CD4-positive, alpha-beta T cell treated with Interleukin-15 for 1 hour (primary cell): ENCODE results near the gene CASP1.
"Not testable (repeated sequence)": the region's sequence is repeated elsewhere in the genome, so short reads cannot be mapped to it uniquely, and the experiment has no call there.

Experiments
- DNase-seq: peaks from one replicate; pipeline ENCODE4 v3.0.0-alpha.2; 2020

The CASP1 gene

DNA sequence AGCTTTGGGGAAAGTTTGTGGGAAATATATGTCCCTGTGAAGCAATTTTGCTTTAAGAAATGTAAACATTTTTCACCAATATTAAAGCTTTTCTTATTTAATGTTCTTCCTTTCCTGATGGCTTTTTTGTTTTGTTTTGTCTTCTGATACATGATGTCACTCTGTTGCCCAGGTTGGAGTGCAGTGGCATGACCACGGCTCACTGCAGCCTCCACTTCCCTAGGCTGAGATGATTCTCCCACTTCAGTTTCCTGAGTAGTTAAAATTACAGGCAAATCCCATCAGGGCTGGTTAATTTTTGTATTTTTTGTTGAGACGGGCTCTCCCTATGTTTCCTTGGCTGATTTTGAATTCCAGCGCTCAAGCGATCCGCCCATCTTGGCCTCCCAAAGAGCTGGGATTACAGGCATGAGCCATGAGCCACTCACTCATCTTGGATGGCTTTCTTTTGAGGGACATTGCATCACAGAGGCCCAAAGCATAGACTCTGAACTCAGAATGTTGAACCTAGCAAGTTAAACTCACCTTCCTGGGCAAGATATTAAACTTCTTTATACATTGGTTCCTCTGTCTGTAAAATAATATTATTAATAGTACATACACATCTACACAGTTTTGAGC lies 10.8 kb upstream of the CASP1 start:
- no peak for DNase-seq

GRCh38 chr11:105044557-105045524 lies 9.9 kb upstream of the CASP1 start, which contains the start of gene CARD16:
TSS of gene CARD16 (minus strand) at chr11:105045335. CDS start at chr11:105045297, 38 bp downstream.
- DNase-seq = peak; percentile 44

- no peak for DNase-seq
These were observed 7.2 kb upstream of the CASP1 start for GRCh38 chr11:105042178-105042577.

- no peak for DNase-seq
These were observed 5.8 kb upstream of the CASP1 start for GRCh38 chr11:105040703-105041102.

DNA sequence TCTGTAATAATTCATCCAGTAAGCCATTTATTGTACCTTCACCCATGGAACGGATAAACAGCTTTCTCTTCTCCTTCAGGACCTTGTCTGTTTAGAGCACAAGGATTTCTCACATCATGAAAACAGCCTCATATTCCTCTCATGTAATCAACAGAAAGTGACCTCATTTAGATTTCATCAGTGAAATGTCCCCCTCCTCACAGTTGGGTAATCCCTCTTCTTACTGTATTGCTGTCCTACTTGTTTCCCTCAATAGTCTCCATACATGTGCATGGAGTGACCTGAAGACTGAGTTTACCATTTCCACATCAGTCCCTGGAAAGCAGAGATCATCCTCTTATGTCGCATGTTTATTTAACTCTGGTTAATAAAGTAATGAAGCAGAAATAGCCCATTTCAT lies 556 bp downstream of the CASP1 start:
- not testable (repeated sequence) for DNase-seq

GRCh38 chr11:105033781-105034180 lies 1.2 kb downstream of the CASP1 start:
- no peak for DNase-seq

DNA sequence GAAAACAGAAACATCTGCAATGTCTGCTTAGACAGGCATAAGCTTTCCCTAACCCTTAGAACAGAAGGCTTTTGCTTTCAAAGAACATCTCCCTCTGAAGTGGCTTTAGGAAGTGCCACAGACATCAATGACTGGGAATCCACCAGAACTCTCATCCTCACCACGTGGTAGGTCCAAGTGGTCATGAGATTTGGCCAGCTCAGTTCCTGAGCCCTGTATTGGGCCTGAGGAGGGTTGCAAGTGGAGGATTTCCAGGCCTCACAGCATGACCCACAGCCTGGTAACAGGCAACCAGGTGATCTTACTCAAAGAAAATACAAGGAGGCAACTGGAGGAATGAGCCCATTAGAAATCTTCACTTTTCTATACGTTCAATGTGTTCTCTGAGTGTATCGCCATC lies 1.6 kb downstream of the CASP1 start:
- peak; percentile 49 for DNase-seq

GRCh38 chr11:105032495-105032894 lies 2.4 kb downstream of the CASP1 start:
- DNase-seq = no peak

DNA sequence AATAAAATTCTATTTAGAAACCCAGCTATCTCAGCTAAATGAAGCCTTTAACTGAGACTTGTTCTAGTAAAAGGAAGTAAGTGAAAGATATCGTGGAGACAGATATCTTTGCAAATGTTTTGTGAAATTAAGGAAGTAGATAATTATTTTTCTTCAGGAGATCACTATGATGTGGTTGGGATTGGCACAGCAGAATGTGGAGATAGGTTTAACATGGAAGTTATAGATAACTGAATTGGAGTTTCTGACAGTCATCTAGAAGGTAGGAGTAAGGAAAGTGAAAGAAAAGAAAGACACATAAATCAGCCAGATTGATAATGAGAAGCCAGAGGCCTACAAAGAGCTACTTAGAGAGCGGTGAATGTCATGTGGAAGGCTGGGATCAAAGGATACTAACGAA lies 7.3 kb downstream of the CASP1 start:
- DNase-seq = no peak

- DNase-seq = no peak
These were observed 10.6 kb downstream of the CASP1 start for GRCh38 chr11:105024394-105024793.

DNA sequence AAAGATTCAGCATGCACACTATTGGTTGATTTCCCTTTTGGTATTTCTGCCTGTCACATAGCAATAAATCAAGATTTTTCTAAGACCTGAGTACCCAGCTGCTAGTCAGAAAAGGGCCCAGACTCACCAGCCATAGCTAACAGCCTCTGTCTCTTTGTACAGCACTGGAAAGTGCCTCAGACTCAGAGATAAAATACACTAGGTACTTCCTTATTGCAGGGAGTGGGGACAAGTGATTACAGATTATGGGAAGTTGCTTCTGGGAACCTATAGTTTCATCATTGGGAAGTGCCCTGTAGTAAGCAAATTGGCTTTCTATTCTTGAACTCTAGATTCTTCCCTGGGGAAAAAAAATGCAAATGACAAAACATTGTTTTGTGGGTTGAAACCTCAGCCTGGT lies 11.9 kb downstream of the CASP1 start, which contains the start of gene CASP5:
CASP5 (minus strand) TSS at position 166 of the 400 bp plus-strand sequence; CDS start at position 134, 32 bp downstream.
- DNase-seq = no peak

DNA sequence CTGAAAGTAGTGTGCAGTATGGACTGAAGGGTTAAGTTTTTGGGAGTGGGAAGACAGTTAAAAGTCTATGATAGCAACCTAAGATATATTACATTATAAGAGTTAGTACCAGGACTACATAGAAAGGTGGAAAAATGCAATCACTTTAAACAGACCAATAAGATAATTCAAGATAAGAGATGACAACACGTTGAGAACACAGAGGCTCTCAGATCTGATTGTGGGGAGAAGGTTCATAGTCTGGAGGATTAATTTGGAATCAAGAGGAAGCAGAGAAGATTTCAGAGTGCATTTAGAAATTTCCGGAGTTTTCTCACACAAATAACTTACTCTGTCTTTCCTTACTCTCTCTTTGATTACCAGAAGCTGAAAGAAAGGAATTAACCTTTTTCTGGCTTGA lies 12.4 kb downstream of the CASP1 start:
- no peak for DNase-seq

GRCh38 chr11:105007463-105007862 lies 27.5 kb downstream of the CASP1 start:
- DNase-seq = no peak

GRCh38 chr11:105005451-105005845 lies 29.5 kb downstream of the CASP1 start:
- no peak for DNase-seq

- DNase-seq = no peak
These were observed 30.9 kb downstream of the CASP1 start for GRCh38 chr11:105004021-105004420.

DNA sequence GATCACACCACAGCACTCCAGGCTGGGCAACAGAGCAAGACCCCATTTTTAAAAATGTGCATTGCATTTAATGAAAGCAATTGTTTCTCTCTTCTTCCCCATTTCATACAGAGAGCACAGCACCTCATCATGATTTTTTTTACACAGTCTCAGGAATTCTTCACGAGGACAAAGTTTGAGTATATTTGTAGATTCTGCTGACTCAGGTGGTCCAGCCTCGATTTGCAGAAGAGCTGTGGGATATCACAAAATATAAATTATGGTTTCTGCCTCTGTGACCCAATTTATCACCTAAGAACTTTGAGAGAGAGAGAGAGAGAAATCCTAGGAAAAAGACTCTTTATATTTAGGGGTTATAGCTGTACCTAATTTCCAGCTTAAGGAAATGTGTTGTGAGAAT lies 31.8 kb downstream of the CASP1 start:
- no peak for DNase-seq

DNA sequence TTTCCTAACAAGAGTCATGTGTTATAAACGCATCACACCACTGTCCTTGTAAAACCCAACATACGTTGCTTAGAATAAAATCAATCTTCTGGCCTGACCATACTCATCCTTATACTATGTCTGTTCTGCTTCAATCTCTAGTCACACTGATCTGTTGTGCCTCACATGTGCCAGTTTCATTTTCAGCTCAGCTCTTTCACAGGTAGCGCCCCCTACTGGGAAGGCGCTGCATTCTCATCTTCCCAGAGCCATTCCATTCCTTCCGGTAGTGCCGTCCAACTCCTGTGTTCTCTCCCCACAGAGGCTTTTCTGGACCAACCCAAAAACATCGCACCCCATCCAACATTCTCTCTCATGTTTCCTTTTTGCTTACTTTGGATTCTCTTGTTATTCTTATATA lies 34.1 kb downstream of the CASP1 start:
- peak; percentile 42 for DNase-seq

GRCh38 chr11:105000167-105000566 lies 34.8 kb downstream of the CASP1 start:
- no peak for DNase-seq

- DNase-seq = no peak
These were observed 35.2 kb downstream of the CASP1 start for GRCh38 chr11:104999721-105000120.

DNA sequence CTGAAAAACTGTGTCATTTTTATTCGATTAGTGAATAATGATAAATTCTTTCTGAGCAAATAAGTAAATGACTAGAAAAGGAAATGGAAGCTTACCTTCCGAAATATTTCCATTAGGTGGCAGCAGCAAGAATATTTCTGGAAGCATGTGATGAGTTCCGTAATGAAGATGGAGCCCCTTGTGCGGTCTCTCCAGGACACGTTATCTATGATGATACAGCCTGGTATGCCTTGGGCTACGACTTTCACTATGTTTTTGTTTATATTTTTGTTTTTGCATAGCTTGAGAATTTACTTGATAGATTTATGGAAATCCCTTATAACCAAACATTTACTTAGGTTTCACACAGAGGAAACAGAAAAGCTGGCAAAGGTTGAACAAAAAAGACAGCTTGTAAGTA lies 37.7 kb downstream of the CASP1 start:
- DNase-seq = no peak

DNA sequence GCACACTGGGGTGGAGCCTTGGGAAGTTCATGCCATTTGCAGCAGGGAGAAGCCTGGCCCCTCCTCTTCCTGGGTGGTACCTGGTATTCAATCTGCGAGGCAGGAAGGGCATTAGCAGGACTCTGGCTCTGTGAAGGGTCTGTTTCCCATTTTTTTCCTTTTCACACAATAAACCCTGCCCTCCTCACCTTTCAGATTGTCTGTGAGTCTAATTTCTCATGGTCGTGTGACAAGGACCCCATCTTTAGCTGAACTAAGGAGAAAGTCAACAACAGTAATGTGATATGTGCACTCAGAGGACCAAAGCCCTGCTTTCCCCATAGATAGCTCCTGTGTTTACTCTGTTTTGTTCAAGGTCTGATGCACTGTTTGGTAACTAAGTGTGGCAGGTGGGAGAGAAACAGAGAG lies 39.9 kb downstream of the CASP1 start:
- DNase-seq = no peak

GRCh38 chr11:104992781-104993180 lies 42.2 kb downstream of the CASP1 start:
- no peak for DNase-seq

DNA sequence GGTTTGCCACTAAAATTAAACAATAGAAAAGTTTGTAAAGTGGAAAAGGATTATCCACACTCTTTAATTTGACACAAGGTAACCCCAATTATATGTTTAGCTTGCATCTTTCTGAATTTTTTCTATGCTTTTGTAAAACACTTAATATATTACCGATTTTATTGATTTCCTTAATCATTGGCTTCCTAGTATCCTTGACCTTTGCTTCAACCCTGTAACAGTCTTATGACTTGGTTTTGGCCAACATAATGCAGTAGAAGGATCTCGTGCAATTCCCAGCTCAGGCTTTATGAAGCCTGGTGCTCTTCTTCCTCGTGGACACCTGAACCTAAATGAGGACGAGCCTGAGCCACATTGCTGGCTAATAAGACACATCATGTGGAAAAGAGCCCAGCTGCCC lies 43.0 kb downstream of the CASP1 start:
- DNase-seq = no peak

GRCh38 chr11:104984808-104985207 lies 50.1 kb downstream of the CASP1 start:
- DNase-seq = no peak
